Measurements from ENCODE around the gene CLEC2B. TPM values are rescaled to one million over a fixed set of nuclear protein-coding genes. Genes with fewer than 3 reads are reported as not detected.

CLEC2B gene
- total and polyA plus RNA-seq, 8 donors, result 0.65 to 6.3 (median 1.6) TPM

GRCh38 chr12:9813821-9814798, 55.0 kb downstream of the CLEC2B start:
- WGBS, 2 donors, result 32 to 38% methylated on average over 31 to 32 of the region's 32 CpGs
- no peak for FAIRE-seq
- intact Hi-C loops (cut with DNase I), result no loop called here
- Histone ChIP-seq H3K27me3 (no peaks in the 10 kb centered on the region), H3K4me3 (peak overlapping the region in 1 of 4 donors; percentile 26), H3K36me3 (no peaks in the 10 kb centered on the region), H3K4me1 (no peaks in the 10 kb centered on the region), H3K27ac (no peak overlapping the region), H3K9me3 (no peaks in the 10 kb centered on the region)
- DNase-seq, result peak; percentile 26 to 86 (median 60)
- TF ChIP-seq, protein P1, sequence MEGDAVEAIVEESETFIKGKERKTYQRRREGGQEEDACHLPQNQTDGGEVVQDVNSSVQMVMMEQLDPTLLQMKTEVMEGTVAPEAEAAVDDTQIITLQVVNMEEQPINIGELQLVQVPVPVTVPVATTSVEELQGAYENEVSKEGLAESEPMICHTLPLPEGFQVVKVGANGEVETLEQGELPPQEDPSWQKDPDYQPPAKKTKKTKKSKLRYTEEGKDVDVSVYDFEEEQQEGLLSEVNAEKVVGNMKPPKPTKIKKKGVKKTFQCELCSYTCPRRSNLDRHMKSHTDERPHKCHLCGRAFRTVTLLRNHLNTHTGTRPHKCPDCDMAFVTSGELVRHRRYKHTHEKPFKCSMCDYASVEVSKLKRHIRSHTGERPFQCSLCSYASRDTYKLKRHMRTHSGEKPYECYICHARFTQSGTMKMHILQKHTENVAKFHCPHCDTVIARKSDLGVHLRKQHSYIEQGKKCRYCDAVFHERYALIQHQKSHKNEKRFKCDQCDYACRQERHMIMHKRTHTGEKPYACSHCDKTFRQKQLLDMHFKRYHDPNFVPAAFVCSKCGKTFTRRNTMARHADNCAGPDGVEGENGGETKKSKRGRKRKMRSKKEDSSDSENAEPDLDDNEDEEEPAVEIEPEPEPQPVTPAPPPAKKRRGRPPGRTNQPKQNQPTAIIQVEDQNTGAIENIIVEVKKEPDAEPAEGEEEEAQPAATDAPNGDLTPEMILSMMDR (IDR thresholded peaks at IDR 0.05), result peak; percentile 31 to 62 (median 54)
- peak; percentile 73 to 99 (median 90) for ATAC-seq

DNA sequence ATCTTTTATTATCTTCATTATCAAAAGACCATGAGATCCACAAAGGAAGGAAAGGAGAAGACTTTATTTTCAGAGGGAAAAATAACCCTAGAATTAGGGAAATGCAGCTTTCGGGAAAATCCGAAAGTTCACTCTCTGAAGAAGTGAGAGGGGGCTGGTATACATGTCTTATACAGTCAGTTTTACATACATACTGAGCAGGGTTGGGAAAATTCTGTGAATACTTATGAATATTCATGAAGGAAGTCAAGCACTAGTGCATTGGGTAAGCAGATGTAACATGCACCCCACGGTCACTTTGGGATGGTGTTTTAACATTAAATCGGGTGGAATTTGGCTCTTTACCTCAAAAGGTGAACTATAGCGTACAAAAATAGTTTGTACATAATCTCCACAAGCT, 57.5 kb downstream of the CLEC2B start:
- intact Hi-C loops (cut with DNase I), result no loop called here
- H3K27ac ChIP-seq, result no peak overlapping the region
- TF ChIP-seq, protein P1 (IDR thresholded peaks at IDR 0.05), result no peak
- ATAC-seq, result no peak
- 80 to 89% methylated on average over 5 of the region's 5 CpGs for WGBS, 2 donors
- no peaks in the 10 kb centered on the region for H3K9me3 ChIP-seq
- H3K36me3 ChIP-seq, result no peaks in the 10 kb centered on the region
- no peaks in the 10 kb centered on the region for H3K4me1 ChIP-seq
- no peak for DNase-seq
- FAIRE-seq, result no peak
- H3K27me3 ChIP-seq, result no peaks in the 10 kb centered on the region
- no peak overlapping the region for H3K4me3 ChIP-seq

DNA sequence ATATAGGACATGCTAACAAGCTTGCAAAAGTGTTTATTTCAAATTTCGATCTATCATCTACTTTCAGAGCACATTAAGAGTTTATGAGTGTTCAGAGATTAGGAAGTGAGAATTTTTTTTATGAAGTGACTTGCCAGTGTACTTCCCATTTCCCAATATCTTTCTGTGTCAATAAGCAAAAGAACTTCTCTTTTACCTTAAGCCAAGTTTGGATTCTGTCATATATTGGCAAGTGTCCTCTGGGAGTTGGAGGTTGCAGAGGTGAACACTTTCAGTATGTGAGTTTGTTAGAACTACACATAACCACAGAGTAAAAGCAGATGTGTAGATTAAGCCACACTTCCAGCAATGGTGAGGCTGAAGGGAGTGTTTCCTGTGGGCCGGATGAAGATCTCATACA, 58.5 kb downstream of the CLEC2B start:
- intact Hi-C loops (cut with DNase I), result no loop called here
- ATAC-seq (no peak), FAIRE-seq (no peak)

DNA sequence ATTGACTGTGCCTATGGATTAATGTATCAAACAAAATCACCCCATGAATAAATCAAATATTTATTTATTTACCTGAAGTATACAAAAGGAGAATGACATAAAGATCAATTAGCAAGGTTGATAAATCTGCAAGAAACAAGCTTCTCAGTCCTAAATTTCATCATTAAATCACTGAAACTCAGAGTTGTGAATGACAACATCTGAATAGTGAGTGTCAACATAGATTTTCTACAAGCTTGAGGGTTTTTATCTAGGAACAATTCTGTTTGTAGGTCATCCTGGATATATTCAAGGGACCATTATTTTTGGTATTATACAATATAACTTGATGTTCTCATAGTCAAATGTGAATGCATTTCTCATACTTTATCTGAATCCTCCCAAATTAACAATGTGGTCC, 59.3 kb downstream of the CLEC2B start:
- ATAC-seq (no peak), DNase-seq (no peak), FAIRE-seq (no peak)
- Histone ChIP-seq H3K4me1 (no peaks in the 10 kb centered on the region), H3K27me3 (no peaks in the 10 kb centered on the region), H3K4me3 (no peak overlapping the region), H3K27ac (no peak overlapping the region), H3K9me3 (no peaks in the 10 kb centered on the region), H3K36me3 (no peaks in the 10 kb centered on the region)
- intact Hi-C loops (cut with DNase I), result no loop called here
- TF ChIP-seq, protein P1 (IDR thresholded peaks at IDR 0.05), result no peak

More for the DNA sequence above, 58.5 kb downstream of the CLEC2B start:
- no peaks in the 10 kb centered on the region for H3K4me1 ChIP-seq
- no peak for DNase-seq
- H3K9me3 ChIP-seq, result no peaks in the 10 kb centered on the region
- 72 to 75% methylated on average over 2 of the region's 2 CpGs for WGBS, 2 donors
- no peaks in the 10 kb centered on the region for H3K36me3 ChIP-seq
- H3K27me3 ChIP-seq, result no peaks in the 10 kb centered on the region
- no peak overlapping the region for H3K27ac ChIP-seq
- TF ChIP-seq, protein P1 (IDR thresholded peaks at IDR 0.05), result no peak
- H3K4me3 ChIP-seq, result no peak overlapping the region

DNA sequence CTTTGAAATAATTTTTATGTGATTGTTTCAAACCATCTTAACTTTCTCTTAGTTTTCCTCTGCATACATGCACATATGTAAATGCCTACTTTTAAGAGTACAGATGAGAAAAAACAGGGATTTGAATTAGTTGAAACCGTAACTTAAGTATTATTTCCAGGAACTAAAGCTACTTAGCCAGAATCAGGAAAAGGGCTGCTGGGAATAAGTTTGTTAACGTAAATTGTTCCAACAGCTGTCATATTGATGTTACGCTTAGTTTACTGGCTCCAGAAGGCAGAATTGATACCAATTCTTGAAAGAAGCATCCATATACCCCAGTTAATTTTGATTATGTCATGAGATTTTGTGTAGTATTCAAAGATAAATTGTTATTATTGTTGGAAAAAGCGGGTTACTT, 59.8 kb downstream of the CLEC2B start:
- no peaks in the 10 kb centered on the region for H3K36me3 ChIP-seq
- H3K27ac ChIP-seq, result no peak overlapping the region
- no peak for FAIRE-seq
- no peaks in the 10 kb centered on the region for H3K4me1 ChIP-seq
- TF ChIP-seq, protein P1 (IDR thresholded peaks at IDR 0.05), result no peak
- no peaks in the 10 kb centered on the region for H3K9me3 ChIP-seq
- no peak for DNase-seq
- no peak overlapping the region for H3K4me3 ChIP-seq
- WGBS, 2 donors, result 79 to 84% methylated on average over 4 of the region's 4 CpGs
- intact Hi-C loops (cut with DNase I), result no loop called here
- no peak for ATAC-seq
- no peaks in the 10 kb centered on the region for H3K27me3 ChIP-seq
